Neural cell (in vitro differentiated cells): Measurements from ENCODE around the gene RBFOX2.

Experiments used
- CTCF ChIP-seq: fragments of 450-650 bp; IDR thresholded peaks from 2 replicates; pipeline ENCODE4 v1.5.1; 2014; ENCODE audit warnings: antibody characterized with exemption, mild to moderate bottlenecking, moderate library complexity; ENCODE audit not compliant: poor library complexity, severe bottlenecking
- EZH2 ChIP-seq: fragments of 200-600, 300-800 bp; shearing (Covaris generic), sonication (generic); IDR thresholded peaks from 2 replicates; pipeline ENCODE4 v1.6.1; 2014; ENCODE audit warnings: antibody characterized with exemption, low read length, borderline replicate concordance, mild to moderate bottlenecking; ENCODE audit not compliant: insufficient read depth, poor library complexity, severe bottlenecking
- TAF1 ChIP-seq: IDR thresholded peaks from 2 replicates; pipeline ENCODE4 v1.6.1; 2012; ENCODE audit warnings: low read depth

- TF ChIP-seq CTCF = no peak
- TF ChIP-seq EZH2 = no peak
- TF ChIP-seq TAF1 = no peak
Measured at GRCh38 chr22:36026741-36027140, 1.9 kb downstream of the RBFOX2 start.
